ENCODE results near the gene RFC5.

DNA sequence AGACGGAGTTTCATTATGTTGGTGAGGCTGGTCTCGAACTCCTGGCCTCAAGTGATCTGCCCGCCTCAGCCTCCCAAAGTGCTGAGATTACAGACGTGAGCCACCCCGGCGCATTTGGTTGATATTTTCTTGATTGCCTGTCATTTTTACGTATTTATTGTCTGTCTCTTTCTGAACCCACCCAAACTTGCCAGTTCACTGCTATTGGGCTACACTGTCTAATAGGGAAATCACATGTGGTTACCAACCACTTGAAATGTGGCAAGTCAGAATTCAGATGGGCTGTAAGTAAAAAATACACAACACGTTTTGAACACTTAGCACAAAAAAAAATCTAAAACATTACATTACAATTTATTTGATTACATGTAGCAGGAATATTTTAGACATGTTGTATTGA is 42.4 kb downstream of the RFC5 start:
- TF ChIP-seq CTCF (IDR thresholded peaks at IDR 0.05) (no peak), POLR2AphosphoS5 (IDR thresholded peaks at IDR 0.05) (no peak), EP300 (IDR thresholded peaks at IDR 0.05; ENCODE audit: low read depth) (no peak), POLR2A (IDR thresholded peaks at IDR 0.05) (no peak)
